Caco-2 (cell line): ENCODE data around the gene TSC22D3. TPM values are rescaled to one million over a fixed set of nuclear protein-coding genes. Genes with fewer than 3 reads are reported as not detected.

ENCODE experiments used
- BruUV-seq: library from RNA; stranded (reverse); fragments of 400-500 nt; replicated peaks from 2 replicates; lab custom pipeline; 2021; lab: Mats Ljungman, UMichigan
- CTCF ChIA-PET: fragments of 300-600 bp; sonication (Branson Sonifier 250); formaldehyde crosslinking; loops from one replicate; lab custom pipeline; 2022; ENCODE audit warnings: antibody characterized with exemption; lab: Charles Lee
- POLR2A ChIA-PET: fragments of 300-600 bp; sonication (Branson Sonifier 250); formaldehyde crosslinking; loops from one replicate; lab custom pipeline; 2022; ENCODE audit warnings: antibody characterized with exemption; lab: Charles Lee
- DNase-seq, 2 experiments: peaks; one replicate each; pipeline versions ENCODE4 v3.0.0 to v3.0.0-alpha.2; 2020 to 2022
- H3K27me3 ChIP-seq: replicated peaks from 2 replicates; pipeline ENCODE4 v1.6.0; 2011; ENCODE audit warnings: low read length; ENCODE audit not compliant: control insufficient read depth, insufficient read depth
- H3K36me3 ChIP-seq: 2 replicates; pipeline ENCODE4 v1.5.1; 2011; ENCODE audit warnings: low read length; ENCODE audit not compliant: control insufficient read depth, insufficient read depth
- H3K4me1 ChIP-seq: fragments of 250-450 bp; sonication (Bioruptor Pico); 2 replicates; pipeline ENCODE4 v1.5.1; 2020; ENCODE audit warnings: mild to moderate bottlenecking
- H3K4me3 ChIP-seq: 2 replicates; pipeline ENCODE4 v1.5.1; 2011; ENCODE audit warnings: low read depth, mild to moderate bottlenecking, control low read depth, low read length
- H3K9me3 ChIP-seq: fragments of 250-450 bp; sonication (Bioruptor Pico); 2 replicates; pipeline ENCODE4 v1.5.1; 2020; ENCODE audit warnings: mild to moderate bottlenecking, moderate library complexity
- H3K27ac Mint-ChIP-seq: one replicate; pipeline ENCODE4 v1.8.0; 2022; ENCODE audit warnings: mixed read lengths; ENCODE audit not compliant: unreplicated experiment
- H3K27me3 Mint-ChIP-seq: one replicate; pipeline ENCODE4 v1.8.0; 2022; ENCODE audit warnings: mixed read lengths; ENCODE audit not compliant: insufficient read depth, unreplicated experiment
- H3K36me3 Mint-ChIP-seq: one replicate; pipeline ENCODE4 v1.8.0; 2022; ENCODE audit warnings: mild to moderate bottlenecking, mixed read lengths; ENCODE audit not compliant: insufficient read depth, unreplicated experiment
- H3K4me1 Mint-ChIP-seq: one replicate; pipeline ENCODE4 v1.8.0; 2022; ENCODE audit warnings: low read depth, mixed read lengths; ENCODE audit not compliant: unreplicated experiment
- H3K4me3 Mint-ChIP-seq: one replicate; pipeline ENCODE4 v1.8.0; 2022; ENCODE audit warnings: mild to moderate bottlenecking, moderate library complexity, mixed read lengths; ENCODE audit not compliant: unreplicated experiment
- H3K9me3 Mint-ChIP-seq: one replicate; pipeline ENCODE4 v1.8.0; 2022; ENCODE audit warnings: mixed read lengths; ENCODE audit not compliant: unreplicated experiment
- intact Hi-C: fragments of 100-400 bp; cut with micrococcal nuclease; formaldehyde crosslinking; loops from one replicate; pipeline ENCODE4 v1.10.0; 2022; ENCODE audit not compliant: unreplicated experiment
- total RNA-seq: library from RNA; stranded (reverse); gene quantifications from 2 replicates; pipeline ENCODE4 v1.2.3, GENCODE V29; 2022
- TF ChIP-seq, protein P1 (sequence below), 2 experiments: fragments of 200-600 bp in 1 of 2; IDR thresholded peaks; 1 replicate in 1 of 2; 2 replicates in 1 of 2; pipeline versions ENCODE4 v1.5.1 to v1.8.0; 2011 to 2022; ENCODE audit warnings: antibody characterized with exemption in 1 of 2, control low read depth in 1 of 2, inconsistent platforms in 1 of 2, low read depth in 1 of 2, low read length in 1 of 2, mild to moderate bottlenecking in 1 of 2, moderate library complexity in 1 of 2; ENCODE audit not compliant: insufficient read depth in 1 of 2, severe bottlenecking in 1 of 2, unreplicated experiment in 1 of 2

Gene TSC22D3
- total RNA-seq, 1 experiment from 2014 or later = 2.2 TPM

DNA sequence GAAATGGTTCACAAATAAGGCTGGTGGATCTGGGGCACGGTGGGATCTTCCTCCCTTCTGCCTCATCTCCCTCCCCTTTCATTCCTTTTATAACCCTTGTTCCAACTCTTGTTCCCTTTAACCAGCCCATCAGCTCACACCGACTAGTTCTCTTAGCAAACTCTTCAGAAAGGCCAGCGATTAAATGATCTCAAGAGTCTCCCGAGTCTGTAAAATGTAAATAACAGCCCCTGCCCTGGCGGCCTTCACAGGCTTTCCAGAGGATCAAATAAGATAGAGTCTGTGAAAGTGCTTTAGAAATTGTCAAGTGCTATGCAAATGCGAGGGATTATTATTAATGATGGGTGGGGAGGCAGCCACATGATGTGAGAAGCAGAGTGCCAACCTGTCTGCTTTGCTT is 27.1 kb downstream of the TSC22D3 start:
- Mint-ChIP-seq H3K4me1 (no peaks in the 10 kb centered on the region), H3K4me3 (no peak overlapping the region), H3K27me3 (no peaks in the 10 kb centered on the region), H3K27ac (no peak overlapping the region), H3K36me3 (no peaks in the 10 kb centered on the region), H3K9me3 (no peaks in the 10 kb centered on the region)
- CTCF ChIA-PET = no interaction called here
- DNase-seq = no peak
- POLR2A ChIA-PET = no interaction called here
- Histone ChIP-seq H3K36me3 (no peaks in the 10 kb centered on the region), H3K9me3 (no peaks in the 10 kb centered on the region), H3K4me1 (no peaks in the 10 kb centered on the region), H3K27me3 (no peaks in the 10 kb centered on the region), H3K4me3 (no peak overlapping the region)
- no TSS peak for BruUV-seq
- intact Hi-C loops = no loop called here
- TF ChIP-seq, protein P1, sequence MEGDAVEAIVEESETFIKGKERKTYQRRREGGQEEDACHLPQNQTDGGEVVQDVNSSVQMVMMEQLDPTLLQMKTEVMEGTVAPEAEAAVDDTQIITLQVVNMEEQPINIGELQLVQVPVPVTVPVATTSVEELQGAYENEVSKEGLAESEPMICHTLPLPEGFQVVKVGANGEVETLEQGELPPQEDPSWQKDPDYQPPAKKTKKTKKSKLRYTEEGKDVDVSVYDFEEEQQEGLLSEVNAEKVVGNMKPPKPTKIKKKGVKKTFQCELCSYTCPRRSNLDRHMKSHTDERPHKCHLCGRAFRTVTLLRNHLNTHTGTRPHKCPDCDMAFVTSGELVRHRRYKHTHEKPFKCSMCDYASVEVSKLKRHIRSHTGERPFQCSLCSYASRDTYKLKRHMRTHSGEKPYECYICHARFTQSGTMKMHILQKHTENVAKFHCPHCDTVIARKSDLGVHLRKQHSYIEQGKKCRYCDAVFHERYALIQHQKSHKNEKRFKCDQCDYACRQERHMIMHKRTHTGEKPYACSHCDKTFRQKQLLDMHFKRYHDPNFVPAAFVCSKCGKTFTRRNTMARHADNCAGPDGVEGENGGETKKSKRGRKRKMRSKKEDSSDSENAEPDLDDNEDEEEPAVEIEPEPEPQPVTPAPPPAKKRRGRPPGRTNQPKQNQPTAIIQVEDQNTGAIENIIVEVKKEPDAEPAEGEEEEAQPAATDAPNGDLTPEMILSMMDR (IDR thresholded peaks at IDR 0.05; ENCODE audit: insufficient read depth in 1 of 2, low read depth in 1 of 2, low read length in 1 of 2, severe bottlenecking in 1 of 2, unreplicated experiment in 1 of 2) = no peak

DNA sequence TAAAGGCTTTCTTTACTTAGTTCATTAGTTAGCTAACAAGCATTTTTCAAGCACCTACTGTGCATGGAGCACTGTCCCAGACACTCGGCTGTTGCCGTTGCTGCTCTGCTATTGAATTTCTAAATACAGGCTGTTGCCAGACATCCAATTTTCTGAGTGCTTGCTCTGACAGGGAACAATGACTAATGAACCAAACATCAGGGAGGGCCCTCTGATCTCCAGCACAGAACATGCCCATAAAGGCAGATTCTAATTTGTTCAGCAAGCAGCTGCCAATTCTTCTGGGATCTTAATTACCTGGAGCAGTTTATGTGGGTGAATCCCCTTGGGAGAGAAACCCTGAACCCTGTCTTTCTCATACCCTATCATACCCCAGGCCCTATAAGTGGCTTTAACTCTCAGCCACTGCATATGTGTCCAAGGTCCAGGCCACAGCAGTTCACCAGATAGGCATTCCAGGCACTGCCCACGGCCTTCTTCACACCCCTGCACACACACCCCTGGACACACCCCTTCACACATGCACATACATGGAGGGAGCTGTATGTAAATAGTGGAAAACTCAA is 27.9 kb downstream of the TSC22D3 start:
- Histone ChIP-seq H3K4me1 (no peaks in the 10 kb centered on the region), H3K4me3 (no peak overlapping the region), H3K9me3 (no peaks in the 10 kb centered on the region), H3K27me3 (no peaks in the 10 kb centered on the region), H3K36me3 (no peaks in the 10 kb centered on the region)
- DNase-seq = no peak
- H3K9me3 Mint-ChIP-seq = no peaks in the 10 kb centered on the region
- TF ChIP-seq, protein P1 (IDR thresholded peaks at IDR 0.05; ENCODE audit: insufficient read depth in 1 of 2, low read depth in 1 of 2, low read length in 1 of 2, severe bottlenecking in 1 of 2, unreplicated experiment in 1 of 2) = no peak
- H3K4me1 Mint-ChIP-seq = no peaks in the 10 kb centered on the region
- intact Hi-C loops = no loop called here
- H3K36me3 Mint-ChIP-seq = no peaks in the 10 kb centered on the region
- H3K4me3 Mint-ChIP-seq = no peak overlapping the region
- ChIA-PET CTCF (no interaction called here), POLR2A (no interaction called here)
- BruUV-seq = no TSS peak
- H3K27me3 Mint-ChIP-seq = no peaks in the 10 kb centered on the region
- H3K27ac Mint-ChIP-seq = no peak overlapping the region

- POLR2A ChIA-PET = no interaction called here
- CTCF ChIA-PET = no interaction called here
- no TSS peak for BruUV-seq
- peaks cover 6% of the 10 kb centered on the region for H3K36me3 Mint-ChIP-seq
- no peak for DNase-seq
- H3K27ac Mint-ChIP-seq = no peak overlapping the region
- Histone ChIP-seq H3K4me3 (no peak overlapping the region), H3K27me3 (no peaks in the 10 kb centered on the region), H3K9me3 (no peaks in the 10 kb centered on the region), H3K4me1 (no peaks in the 10 kb centered on the region), H3K36me3 (no peaks in the 10 kb centered on the region)
- TF ChIP-seq, protein P1 (IDR thresholded peaks at IDR 0.05; ENCODE audit: insufficient read depth in 1 of 2, low read depth in 1 of 2, low read length in 1 of 2, severe bottlenecking in 1 of 2, unreplicated experiment in 1 of 2) = no peak
- no peaks in the 10 kb centered on the region for H3K4me1 Mint-ChIP-seq
- intact Hi-C loops = no loop called here
- no peaks in the 10 kb centered on the region for H3K9me3 Mint-ChIP-seq
- H3K27me3 Mint-ChIP-seq = no peaks in the 10 kb centered on the region
- no peak overlapping the region for H3K4me3 Mint-ChIP-seq
These were observed 30.7 kb downstream of the TSC22D3 start for GRCh38 chrX:107744868-107745267.
